ENCODE measurements around the gene SCNN1G.

DNA sequence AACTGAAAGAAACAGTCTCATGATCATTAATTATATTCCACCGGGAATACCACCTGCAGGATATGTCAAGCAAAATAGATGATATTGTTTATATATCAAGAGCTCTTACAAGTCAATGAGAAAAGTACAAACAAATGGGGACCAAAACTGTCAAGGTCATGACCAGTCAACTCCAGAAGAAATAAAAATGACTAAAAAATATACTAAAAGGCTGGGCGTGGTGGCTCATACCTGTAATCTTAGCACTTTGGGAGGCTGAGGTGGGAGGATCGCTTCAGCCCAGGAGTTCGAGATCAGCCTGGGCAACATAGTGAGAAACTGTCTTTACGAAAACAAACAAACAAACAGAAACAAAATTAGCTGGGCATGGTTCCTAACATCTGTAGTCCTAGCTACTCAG lies 69.8 kb downstream of the SCNN1G start:
- TF ChIP-seq FOS (IDR thresholded peaks at IDR 0.05; ENCODE audit: extremely low read depth, insufficient read length), result no peak
- TF ChIP-seq CBFB (CRISPR knock-in tag; IDR thresholded peaks at IDR 0.05), result no peak
- TF ChIP-seq, protein P1, sequence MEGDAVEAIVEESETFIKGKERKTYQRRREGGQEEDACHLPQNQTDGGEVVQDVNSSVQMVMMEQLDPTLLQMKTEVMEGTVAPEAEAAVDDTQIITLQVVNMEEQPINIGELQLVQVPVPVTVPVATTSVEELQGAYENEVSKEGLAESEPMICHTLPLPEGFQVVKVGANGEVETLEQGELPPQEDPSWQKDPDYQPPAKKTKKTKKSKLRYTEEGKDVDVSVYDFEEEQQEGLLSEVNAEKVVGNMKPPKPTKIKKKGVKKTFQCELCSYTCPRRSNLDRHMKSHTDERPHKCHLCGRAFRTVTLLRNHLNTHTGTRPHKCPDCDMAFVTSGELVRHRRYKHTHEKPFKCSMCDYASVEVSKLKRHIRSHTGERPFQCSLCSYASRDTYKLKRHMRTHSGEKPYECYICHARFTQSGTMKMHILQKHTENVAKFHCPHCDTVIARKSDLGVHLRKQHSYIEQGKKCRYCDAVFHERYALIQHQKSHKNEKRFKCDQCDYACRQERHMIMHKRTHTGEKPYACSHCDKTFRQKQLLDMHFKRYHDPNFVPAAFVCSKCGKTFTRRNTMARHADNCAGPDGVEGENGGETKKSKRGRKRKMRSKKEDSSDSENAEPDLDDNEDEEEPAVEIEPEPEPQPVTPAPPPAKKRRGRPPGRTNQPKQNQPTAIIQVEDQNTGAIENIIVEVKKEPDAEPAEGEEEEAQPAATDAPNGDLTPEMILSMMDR (IDR thresholded peaks at IDR 0.05 in 2 of 3, conservative IDR thresholded peaks at IDR 0.05 in 1 of 3; ENCODE audit: insufficient read depth in 2 of 3, low read depth in 1 of 3, low read length in 3 of 3), result no peak
- no peak for TF ChIP-seq MYNN (IDR thresholded peaks at IDR 0.05)
- no peak for TF ChIP-seq MYNN (CRISPR knock-in tag; IDR thresholded peaks at IDR 0.05)
- TF ChIP-seq CEBPB (tag; IDR thresholded peaks at IDR 0.05), result no peak
- TF ChIP-seq CREM (IDR thresholded peaks at IDR 0.05; ENCODE audit: low read depth), result no peak
- no peak for TF ChIP-seq SIN3B (IDR thresholded peaks at IDR 0.05; ENCODE audit: low read depth)
- no peak for TF ChIP-seq ZNF124 (CRISPR knock-in tag; IDR thresholded peaks at IDR 0.05)
- TF ChIP-seq POLR2B (IDR thresholded peaks at IDR 0.05; ENCODE audit: low read depth, partially characterized antibody), result no peak
- TF ChIP-seq, protein P2, sequence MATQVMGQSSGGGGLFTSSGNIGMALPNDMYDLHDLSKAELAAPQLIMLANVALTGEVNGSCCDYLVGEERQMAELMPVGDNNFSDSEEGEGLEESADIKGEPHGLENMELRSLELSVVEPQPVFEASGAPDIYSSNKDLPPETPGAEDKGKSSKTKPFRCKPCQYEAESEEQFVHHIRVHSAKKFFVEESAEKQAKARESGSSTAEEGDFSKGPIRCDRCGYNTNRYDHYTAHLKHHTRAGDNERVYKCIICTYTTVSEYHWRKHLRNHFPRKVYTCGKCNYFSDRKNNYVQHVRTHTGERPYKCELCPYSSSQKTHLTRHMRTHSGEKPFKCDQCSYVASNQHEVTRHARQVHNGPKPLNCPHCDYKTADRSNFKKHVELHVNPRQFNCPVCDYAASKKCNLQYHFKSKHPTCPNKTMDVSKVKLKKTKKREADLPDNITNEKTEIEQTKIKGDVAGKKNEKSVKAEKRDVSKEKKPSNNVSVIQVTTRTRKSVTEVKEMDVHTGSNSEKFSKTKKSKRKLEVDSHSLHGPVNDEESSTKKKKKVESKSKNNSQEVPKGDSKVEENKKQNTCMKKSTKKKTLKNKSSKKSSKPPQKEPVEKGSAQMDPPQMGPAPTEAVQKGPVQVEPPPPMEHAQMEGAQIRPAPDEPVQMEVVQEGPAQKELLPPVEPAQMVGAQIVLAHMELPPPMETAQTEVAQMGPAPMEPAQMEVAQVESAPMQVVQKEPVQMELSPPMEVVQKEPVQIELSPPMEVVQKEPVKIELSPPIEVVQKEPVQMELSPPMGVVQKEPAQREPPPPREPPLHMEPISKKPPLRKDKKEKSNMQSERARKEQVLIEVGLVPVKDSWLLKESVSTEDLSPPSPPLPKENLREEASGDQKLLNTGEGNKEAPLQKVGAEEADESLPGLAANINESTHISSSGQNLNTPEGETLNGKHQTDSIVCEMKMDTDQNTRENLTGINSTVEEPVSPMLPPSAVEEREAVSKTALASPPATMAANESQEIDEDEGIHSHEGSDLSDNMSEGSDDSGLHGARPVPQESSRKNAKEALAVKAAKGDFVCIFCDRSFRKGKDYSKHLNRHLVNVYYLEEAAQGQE (IDR thresholded peaks at IDR 0.05; ENCODE audit: borderline replicate concordance), result no peak
- TF ChIP-seq, protein P2 (CRISPR knock-in tag; IDR thresholded peaks at IDR 0.05; ENCODE audit: low read depth), result no peak
- TF ChIP-seq ZNF274 (IDR thresholded peaks at IDR 0.05; ENCODE audit: borderline replicate concordance, low read depth, low read length), result no peak
- no peak for TF ChIP-seq POLR2G (IDR thresholded peaks at IDR 0.05; ENCODE audit: low read depth, low read length)
- TF ChIP-seq, protein P3, sequence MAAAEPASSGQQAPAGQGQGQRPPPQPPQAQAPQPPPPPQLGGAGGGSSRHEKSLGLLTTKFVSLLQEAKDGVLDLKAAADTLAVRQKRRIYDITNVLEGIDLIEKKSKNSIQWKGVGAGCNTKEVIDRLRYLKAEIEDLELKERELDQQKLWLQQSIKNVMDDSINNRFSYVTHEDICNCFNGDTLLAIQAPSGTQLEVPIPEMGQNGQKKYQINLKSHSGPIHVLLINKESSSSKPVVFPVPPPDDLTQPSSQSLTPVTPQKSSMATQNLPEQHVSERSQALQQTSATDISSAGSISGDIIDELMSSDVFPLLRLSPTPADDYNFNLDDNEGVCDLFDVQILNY (CRISPR knock-in tag; IDR thresholded peaks at IDR 0.05), result no peak
- TF ChIP-seq, protein P4, sequence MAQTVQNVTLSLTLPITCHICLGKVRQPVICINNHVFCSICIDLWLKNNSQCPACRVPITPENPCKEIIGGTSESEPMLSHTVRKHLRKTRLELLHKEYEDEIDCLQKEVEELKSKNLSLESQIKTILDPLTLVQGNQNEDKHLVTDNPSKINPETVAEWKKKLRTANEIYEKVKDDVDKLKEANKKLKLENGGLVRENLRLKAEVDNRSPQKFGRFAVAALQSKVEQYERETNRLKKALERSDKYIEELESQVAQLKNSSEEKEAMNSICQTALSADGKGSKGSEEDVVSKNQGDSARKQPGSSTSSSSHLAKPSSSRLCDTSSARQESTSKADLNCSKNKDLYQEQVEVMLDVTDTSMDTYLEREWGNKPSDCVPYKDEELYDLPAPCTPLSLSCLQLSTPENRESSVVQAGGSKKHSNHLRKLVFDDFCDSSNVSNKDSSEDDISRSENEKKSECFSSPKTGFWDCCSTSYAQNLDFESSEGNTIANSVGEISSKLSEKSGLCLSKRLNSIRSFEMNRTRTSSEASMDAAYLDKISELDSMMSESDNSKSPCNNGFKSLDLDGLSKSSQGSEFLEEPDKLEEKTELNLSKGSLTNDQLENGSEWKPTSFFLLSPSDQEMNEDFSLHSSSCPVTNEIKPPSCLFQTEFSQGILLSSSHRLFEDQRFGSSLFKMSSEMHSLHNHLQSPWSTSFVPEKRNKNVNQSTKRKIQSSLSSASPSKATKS (CRISPR knock-in tag; IDR thresholded peaks at IDR 0.05), result no peak
